A673 (cell line): ENCODE measurements around the gene FAM216A.

Source experiments
- EZH2 ChIP-seq: fragments of 200-600 bp; sonication (generic); IDR thresholded peaks from 2 replicates; pipeline ENCODE4 v1.6.1; 2017; ENCODE audit warnings: borderline replicate concordance, low read depth, mild to moderate bottlenecking, mixed read lengths, antibody characterized with exemption, low read length; ENCODE audit not compliant: poor library complexity, severe bottlenecking
- TF ChIP-seq, protein P1 (sequence below): fragments of 300-800, 200-600 bp; sonication (generic); conservative IDR thresholded peaks from 2 replicates; pipeline ENCODE4 v1.5.1; 2017; ENCODE audit warnings: low read depth, mild to moderate bottlenecking, antibody characterized with exemption, low read length, moderate library complexity, mixed read lengths

DNA sequence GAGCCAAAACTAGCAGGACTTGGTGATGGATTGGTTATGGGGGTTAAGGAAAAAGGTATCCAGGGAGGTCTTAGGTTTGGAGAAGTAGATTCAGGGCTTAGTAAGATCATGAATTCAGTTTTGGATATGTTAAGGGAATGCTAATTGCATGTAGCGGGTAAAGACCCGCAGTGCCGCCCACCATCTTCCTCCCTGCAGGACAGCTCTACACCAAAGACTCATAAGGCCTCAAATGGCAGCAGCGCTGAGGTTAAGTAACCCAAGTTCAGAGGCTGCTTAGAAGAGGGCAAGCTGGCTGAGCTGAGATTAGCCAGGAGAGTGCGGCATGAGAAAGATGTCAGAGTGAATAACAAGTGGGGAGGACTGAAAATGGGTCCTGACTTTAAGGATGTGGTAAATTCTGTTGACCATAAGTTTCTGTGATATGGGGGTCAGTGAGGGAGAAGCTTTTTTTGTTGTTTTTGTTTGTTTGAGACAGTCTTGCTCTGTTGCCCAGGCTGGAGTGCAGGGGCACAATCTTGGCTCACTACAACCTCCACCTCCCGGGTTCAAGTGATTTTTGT, 59.7 kb downstream of the FAM216A start:
- TF ChIP-seq, protein P1, sequence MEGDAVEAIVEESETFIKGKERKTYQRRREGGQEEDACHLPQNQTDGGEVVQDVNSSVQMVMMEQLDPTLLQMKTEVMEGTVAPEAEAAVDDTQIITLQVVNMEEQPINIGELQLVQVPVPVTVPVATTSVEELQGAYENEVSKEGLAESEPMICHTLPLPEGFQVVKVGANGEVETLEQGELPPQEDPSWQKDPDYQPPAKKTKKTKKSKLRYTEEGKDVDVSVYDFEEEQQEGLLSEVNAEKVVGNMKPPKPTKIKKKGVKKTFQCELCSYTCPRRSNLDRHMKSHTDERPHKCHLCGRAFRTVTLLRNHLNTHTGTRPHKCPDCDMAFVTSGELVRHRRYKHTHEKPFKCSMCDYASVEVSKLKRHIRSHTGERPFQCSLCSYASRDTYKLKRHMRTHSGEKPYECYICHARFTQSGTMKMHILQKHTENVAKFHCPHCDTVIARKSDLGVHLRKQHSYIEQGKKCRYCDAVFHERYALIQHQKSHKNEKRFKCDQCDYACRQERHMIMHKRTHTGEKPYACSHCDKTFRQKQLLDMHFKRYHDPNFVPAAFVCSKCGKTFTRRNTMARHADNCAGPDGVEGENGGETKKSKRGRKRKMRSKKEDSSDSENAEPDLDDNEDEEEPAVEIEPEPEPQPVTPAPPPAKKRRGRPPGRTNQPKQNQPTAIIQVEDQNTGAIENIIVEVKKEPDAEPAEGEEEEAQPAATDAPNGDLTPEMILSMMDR = no peak
- TF ChIP-seq EZH2 = no peak
